Retina (tissue), 1 donor: ENCODE measurements around the gene ANKIB1.

Experiments
- DNase-seq: peaks from one replicate; pipeline ENCODE4 v3.0.0-alpha.2; 2016

Gene ANKIB1

DNA sequence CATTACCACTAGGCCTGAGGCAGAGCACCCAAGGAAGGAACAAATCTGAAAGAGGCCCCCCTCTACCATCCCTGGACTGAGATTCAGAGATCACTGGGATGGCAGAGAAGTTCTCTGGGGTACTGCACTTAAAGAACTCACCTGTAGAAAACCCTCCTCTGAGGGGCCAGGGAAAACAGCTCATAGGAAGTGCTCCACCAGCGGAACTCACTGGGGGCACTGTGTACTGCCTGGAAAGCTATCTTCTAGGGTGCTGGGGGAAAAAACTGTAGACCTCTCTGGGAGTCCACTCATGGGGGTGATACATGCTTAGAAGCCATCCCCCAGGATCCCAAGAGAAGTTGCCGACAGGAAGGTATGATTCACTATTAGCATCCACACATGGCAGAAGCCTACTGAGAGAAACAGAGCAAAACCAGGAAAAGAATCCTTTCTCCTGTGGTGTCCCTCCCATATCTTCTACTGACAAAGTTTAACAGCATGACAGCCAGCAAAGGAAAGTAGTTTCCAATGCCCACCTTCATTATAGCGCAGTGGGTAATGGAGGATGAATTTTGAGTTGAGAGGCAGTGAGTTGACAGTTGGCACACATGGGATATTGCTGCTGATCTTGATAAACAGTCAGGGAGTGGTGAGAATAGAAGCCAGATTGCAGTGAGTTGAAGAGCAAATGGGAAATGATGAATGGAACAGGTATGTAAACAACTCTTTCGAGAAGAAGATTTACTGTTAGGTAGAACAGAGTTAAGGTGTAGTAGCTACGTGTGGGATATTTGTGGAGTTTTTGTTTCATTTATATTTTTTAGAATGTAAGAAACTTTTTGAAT, 20.9 kb downstream of the ANKIB1 start:
- DNase-seq: no peak

DNA sequence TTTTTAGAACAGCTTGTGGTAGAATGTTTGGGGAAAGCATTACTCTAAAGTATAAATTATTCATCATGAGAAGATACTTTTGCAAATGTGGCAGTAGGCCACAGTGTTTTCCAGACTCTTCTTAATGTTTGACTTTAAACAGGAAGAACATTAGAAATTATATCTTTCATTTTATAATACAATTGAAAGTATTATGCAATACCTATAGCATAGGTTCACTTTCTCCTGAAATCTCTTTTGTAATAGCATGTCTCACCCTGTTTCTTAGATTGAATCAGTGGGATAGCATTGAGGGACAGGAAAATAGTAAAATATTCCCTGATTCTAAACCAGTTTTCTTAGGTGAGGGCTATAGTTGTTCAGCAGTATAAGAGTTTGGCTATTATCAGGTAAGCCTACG, 23.1 kb downstream of the ANKIB1 start:
- no peak for DNase-seq

DNA sequence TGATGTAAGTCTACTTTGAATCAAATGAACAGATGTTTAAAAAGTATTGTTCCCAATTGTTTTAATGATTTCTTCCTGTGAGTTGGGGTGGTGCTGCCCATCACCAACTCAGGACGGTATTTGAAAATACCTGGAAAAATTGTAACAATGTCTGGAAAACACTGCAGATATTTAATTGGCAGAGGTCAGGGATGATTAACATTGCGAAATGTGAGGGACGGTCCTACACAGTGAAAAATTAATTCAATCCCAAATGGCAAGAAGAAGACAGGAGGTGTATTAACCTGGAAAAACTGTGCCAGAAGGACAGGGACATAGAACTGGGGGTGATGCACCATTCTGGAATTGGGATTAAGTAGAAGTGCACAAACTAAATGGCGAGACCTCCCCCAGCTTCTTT, 29.6 kb downstream of the ANKIB1 start:
- no peak for DNase-seq

DNA sequence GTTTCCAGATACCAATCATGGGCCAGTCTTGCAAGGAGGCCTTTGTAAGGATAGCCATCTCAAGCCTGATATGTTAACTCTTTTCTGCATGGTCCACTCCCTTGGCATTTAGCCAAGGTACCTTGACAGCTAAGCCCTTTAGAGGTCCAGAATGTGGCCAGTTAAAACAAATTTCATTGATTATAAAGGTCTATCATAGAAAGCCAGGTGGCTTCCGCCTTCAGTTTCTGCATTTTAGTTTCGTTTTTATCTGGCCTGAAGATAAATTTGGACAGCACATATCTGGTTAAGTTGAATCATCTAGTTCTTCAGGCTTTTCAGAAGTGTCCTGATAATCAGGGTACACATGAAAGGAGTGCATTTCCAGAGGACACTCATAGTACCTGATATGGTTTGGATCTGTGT, 30.7 kb downstream of the ANKIB1 start:
- no peak for DNase-seq

DNA sequence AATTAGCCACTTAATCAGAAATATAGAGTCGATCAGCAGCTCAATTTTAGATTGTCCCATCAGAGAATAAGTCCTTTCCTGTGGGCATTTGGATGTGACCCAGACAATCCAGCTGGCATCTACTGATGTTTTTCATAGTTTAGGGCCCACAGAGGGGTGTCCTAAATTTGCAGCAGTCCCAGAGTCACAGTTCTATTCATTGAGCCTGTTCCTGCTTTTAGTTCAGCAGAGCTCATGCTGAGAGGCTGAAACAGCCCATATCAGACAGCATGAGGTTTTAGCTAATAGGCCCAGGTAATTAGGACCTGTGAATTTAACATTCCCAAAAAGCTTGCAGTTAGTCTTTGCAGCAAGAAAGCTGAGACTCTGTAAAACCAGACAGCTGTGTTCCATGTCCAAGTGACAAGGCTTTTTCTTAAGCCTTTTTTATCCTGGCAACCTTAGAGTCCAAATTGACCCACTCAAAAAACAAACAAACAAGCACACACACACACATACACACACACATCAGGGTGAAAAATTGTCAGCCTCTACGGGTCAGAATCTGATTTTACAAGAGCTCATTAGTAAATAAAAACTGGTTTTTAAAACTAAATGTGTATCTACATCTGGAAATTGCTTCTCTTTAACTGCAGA, 33.7 kb downstream of the ANKIB1 start:
- peak; percentile 11 for DNase-seq

DNA sequence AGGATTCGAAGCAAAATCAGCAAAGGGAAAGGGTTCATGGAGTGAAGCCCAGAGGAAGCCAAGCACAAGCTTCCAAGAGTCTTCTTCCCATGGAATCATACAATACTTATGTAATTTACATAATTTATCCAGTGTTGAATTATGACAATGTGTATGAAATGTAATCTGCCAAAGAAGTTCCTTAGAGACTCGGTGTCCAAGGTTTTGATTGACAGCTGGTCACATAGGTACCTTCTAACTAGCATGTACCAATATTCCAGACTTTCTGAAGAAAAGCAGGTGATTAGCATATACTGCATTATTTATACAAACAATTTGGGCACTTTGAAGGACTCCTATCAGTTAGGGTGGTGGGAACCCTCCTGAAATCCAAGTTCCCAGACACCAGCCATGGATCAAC, 35.3 kb downstream of the ANKIB1 start:
- no peak for DNase-seq

DNA sequence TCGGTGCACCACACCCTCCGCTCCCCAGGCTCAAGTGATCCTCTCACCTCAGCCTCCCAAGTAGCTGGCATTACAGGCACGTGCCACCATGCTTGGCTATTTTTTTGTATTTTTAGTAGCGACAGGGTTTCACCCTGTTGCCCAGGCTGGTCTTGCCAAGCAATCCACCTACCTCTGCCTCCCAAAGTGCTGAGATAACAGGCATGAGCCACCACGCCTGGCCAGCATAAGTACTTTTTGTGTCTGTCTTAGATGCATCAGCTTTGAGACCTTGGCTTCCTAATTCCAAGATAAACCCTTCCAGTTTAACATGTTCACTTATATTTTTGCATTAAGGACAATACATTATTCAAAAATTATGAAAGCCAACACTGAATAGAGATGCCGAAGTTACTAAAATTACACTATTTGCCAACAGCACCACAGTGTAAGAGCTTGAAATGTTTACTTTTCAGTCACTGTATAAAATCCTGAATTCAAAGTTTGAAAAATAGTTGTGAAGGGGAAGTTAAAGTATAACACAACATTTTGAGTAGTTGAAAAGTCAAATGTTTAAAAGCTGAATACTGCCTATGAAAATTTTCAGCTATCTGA, 36.5 kb downstream of the ANKIB1 start:
- DNase-seq: no peak

DNA sequence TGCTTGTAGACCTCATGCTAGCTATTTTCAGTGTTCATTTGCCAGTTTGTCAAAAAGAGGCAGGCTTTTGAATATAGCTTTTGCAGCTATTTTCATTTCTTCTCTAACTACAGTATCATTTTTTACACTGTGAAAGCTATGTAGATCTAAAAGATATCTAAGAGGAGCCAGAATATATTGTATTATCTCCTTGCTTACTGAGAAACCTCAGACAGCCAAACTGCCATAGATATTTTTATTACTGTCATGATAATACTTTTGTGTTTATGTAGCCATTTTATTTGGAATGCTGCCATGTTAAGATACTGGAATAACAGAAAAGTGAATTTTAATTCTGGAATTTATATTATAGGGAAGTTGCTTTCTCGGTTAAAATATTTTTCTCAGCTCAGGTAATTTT, 37.2 kb downstream of the ANKIB1 start:
- no peak for DNase-seq

DNA sequence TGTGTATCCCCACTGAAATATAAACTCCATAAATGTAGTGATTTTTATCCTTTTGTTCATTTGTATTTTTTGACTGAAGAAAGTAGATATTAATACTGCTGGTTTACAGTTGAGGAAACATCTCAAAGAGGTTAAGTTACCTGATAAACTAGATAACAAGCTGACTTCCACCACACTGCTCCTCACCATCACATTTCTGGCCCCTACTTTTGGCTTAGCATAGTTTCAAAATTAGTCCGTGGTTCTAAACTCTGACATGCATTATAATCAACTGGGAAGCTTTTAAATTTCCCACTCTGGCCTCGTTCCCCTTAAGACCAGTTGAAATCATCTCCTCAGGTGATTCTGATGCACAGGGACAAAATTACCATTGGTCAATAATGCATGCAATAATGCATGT, 43.5 kb downstream of the ANKIB1 start:
- DNase-seq: no peak

DNA sequence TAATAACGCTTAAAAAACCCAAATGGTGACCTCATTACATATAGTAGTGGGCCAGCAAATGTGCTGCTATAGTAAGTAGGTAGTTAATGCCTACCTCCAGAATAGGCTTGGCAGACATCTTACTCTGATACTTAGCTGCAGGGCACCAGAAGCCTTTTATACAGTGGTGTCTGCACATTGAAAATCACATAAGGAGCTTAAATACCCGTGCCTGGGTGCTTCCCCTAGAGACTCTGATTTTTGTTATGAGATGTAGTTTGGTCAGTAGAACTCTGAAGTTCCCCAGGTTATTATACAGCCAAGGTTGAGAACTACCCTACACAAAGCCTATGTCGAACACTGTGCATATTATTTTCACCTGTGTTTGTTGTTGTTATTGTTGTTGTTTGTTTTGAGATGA, 47.2 kb downstream of the ANKIB1 start:
- no peak for DNase-seq

DNA sequence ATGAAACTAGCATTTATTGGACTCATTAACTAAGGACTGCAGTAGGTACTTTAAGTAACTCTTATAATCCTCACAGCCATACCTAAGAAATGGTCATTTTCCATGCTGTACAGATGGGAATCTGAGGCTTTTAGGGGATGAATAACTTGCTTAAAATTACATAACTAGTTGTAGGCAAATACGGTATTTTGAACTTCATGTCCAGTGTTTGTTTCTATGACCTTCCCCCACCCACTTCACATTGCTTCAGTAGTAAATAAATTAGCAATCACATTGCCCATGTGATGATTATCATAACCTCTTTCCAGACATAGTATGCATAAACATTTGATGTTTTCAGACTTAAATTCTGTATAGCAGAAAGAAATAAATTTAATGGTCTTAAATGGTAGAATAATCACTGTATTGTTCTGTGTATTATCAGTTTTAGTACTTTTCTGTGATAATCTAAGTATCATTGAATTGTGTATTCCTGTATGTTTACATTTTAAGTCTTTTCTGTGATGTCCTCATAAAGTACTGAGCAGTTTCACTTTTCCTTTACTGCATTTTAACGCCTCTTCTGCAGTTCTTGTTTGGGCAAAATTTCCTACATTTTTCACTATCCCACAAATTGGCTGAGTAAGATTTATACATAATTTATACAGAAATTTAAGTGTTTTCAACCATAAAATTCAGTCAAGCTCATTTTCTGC, 48.3 kb downstream of the ANKIB1 start:
- no peak for DNase-seq

DNA sequence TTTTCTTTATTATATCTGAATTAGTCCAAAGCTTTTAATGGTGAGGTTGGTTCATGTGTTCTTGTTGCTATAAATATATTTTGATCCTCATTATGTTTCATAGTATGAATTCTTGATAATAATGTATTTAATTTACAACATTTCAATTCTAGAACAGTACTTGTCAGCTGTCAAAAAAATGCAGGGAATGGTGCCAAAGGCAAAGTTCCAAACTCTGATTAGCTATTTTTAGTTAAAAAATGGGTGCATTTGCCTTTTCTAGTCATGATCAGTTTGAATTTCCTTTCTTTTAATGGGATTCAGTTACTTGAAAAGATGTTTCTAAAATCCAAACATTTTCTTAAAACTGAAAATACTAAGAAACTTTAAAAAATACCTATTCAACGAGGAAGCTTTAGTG, 49.6 kb downstream of the ANKIB1 start:
- DNase-seq: no peak

DNA sequence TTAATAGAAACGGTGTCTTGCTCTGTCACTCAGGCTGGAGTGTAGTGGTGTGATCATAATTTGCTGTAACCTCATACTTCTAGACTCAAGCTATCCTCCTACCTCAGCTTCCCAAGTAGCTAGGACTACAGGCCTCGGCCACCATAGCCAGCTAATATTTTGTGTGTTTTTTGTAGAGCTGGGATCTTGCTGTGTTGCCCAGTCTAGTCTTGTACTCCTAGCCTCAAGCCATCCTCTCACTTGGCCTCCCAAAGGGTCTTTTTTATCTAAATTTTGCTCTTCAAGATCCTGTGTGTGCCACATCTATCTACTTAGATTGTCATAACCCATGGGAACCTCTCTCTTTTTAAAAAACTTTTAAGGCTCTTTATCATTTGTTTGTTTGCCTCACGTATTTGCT, 50.5 kb downstream of the ANKIB1 start:
- no peak for DNase-seq

DNA sequence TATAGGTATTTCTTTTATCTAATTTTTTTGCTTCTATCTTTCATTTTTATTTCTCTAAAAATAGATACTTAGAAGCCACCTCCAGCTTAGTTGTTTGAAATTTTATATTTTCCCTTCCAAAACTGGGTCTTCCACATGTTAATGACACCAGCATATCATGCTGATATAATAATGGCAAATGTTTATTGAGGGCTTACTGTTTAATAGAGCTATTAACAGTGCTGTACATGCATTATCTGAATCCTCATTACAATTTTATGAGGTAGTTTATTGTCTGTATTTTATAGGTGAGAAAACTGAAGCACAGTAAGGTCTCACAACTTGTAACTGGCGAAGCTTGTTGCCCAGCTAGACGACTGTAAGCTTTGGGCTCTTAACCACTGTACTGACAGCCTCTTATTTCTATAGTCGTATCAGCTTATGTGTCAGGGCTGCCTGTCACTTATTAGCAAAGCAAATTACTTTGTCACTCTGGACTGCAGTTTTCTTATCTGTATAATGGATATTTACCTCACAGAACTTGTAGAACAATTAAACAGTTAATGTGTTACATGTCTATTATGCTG, 51.2 kb downstream of the ANKIB1 start:
- no peak for DNase-seq

DNA sequence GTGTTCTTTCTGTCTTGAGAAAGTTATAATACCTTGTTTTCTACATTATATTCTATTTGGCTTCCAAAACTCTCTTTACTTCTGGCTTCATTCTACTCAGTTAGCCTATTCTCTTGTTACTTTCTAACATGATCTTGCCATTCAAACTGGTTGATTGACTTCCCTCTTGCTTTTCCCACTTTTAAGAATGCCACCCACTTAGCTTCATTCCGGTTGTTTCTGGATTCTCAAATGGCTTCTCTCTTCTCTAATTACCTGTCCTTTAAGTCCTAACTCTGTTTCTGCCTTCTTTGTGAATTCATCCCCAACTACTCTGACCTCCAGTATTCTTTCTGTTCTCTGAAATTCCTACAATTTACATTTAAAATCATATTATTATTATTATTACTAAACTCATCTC, 52.0 kb downstream of the ANKIB1 start:
- no peak for DNase-seq

DNA sequence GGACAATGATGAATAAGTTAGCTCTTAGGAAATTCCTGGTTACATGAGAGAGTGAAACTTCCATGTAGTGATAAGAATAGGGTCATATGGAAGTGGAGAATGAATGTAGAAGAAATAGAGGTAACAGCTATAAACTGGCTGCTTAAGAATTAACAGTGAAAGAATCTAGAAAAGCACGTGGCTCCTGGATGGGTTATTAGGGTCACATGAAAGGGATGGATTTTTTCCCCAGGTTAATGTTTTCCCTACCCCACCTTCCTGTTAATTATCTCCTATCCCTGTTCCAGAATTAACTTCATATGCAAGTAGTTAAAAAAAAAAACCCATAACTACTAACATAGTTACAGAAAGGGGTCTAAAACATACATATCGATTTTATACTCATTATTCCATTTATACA, 58.0 kb downstream of the ANKIB1 start:
- no peak for DNase-seq

DNA sequence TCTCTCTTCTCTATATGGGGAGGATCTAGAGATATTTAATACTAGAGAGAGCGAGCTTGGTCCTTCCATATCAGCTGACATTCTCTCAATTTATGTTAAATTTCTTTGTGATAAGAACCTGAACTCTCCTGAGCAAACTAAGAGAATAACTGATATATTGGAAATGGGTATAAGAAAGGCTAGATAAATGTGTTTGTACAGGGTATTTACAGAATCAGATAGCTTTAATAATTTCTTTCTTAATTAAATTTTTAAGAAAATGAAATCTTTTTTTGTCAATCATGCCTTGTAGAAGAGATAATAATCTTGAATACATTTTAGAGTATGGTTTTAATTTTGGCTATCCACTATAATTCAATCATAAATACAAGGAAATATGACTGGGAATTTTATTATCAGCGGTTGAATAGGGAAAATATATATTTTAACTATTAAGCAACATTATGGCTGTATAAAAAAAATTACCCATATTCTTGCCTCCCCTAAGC, 58.7 kb downstream of the ANKIB1 start:
- no peak for DNase-seq

DNA sequence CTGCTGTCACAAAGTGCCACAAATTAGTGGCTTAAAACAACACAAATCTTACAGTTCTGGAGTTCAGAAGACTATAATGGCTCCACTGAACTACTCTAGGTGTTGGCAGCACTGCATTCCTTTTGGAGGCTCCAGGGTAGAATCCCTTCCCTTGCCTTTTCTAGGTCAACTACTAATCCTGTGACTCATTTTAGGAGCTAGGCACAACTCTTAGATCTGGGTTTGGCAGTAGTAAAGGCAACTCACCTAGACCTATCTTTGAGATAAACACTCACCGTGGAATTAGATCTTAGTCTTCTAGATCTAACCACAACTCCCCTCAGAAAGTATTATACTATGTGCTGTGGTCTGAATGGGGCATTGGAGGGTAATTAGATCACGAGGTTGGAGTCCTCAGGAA, 60.4 kb downstream of the ANKIB1 start:
- no peak for DNase-seq

DNA sequence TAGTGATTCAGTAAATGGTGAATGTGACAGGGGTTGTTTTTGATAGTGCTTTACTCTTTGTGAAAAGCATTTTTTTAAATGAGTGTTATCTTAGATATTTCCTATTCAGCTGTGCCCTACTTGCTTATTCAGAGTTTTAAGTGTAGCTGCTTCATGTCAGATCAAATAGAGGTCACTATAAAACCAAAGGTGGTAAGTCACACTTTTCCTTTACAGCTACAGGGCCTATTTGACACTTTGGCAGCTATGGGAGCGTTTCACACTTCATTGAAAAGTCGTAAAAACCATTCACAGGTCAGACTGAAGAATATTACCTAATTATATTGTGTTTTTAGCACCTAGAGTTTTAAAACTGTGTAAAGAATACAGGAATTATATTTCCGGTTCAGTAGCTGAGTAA, 67.3 kb downstream of the ANKIB1 start:
- no peak for DNase-seq

DNA sequence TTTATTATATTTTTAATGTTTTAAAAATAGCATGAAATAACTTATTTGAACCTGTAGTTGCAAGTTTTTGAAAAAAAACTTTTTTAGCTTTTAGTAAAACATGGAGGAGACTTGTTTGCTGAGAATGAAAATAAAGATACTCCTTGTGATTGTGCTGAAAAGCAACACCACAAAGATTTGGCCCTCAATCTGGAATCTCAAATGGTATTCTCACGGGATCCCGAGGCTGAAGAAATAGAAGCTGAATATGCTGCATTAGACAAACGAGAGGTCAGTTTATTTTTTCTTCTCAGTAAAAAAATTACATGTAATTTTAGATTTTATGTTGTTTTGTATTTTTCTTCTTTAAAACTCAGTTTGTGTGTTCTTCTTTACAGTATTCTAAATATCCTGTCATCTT, 73.5 kb downstream of the ANKIB1 start:
- no peak for DNase-seq

DNA sequence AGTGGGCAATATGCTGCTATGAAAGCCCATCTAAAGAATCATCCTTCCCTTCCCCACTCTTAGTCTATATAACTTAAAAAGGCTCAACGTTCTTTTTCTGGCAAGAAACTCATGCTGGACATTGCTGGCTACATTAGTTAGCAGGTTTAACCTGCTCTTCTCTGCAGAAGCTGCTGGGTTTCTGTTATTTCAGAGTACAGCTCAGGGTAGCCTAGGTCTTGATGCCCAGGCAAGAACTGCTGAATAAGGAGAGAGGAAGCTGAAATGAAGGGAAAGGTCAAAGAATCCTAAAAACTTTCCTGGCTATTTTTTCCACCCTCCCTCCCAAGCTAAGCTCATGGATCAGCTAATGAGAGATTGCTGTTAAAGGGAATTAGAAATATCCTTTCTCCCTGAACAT, 79.4 kb downstream of the ANKIB1 start:
- no peak for DNase-seq

DNA sequence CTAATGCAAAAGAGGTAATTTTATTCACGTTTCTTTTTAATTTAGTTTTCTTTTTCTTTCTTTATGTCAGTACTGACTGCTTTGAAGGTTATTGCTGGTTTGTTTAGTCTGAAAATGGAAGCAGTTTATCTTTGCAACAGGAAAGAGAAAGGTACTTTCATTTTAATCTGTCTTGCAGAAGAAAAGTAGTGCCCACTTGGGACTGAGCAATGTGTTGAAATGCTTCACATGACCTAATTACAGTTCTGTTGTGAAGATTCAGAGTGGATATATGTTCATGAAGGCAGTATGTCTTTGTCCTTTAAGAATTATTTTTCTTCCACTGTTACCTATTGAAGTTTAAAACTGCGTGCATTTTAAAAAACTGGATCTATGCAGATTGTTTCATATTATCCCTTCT, 80.1 kb downstream of the ANKIB1 start:
- no peak for DNase-seq

DNA sequence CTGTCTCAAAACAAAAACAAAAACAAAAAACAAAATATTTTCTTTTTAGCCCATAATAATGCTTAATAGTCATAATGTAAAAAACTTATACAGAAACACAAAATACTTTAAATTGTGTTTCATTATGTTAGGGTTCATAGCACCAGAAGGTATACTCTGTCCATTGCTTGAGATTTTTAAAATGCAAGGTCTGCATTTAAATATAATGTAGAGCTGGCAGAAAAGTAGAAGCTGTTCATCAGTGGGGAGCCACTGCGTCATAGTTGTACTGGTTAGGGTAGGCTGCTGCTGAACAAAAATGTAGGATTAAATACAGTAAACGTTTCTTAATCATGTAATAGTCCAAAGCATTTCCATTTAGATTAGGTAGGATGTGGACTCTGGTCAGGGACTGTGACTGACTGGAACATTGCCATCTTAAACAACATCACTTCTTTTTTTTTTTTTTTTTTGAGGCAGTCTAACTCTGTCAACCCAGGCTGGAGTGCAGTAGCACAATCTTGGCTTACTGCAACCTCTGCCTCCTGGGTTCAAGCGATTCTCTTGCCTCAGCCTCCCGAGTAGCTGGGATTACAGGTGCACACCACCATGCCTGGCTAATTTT, 85.2 kb downstream of the ANKIB1 start:
- no peak for DNase-seq
